Mucosa of descending colon (tissue), 3 donors: Measurements from ENCODE around the gene C16orf86. TPM values are rescaled to one million over a fixed set of nuclear protein-coding genes. Genes with fewer than 3 reads are reported as not detected.
A peak's percentile ranks its signal among the peaks of the same experiment; 100 is the strongest.

ENCODE experiments used
- ATAC-seq: fragments of 200-7000 bp; cut with Tn5 transposase; one replicate; pipeline ENCODE4 v1.9.1; 2020; ENCODE audit warnings: mild to moderate bottlenecking, moderate library complexity
- DNase-seq, 3 donors: peaks; one replicate each; pipeline ENCODE4 v3.0.0-alpha.2; 2020
- H3K36me3 ChIP-seq: fragments of 200-600 bp; one replicate; pipeline ENCODE4 v1.8.0; 2021; ENCODE audit warnings: low read depth, mild to moderate bottlenecking
- H3K4me1 ChIP-seq: fragments of 200-600 bp; one replicate; pipeline ENCODE4 v1.8.0; 2021; ENCODE audit warnings: low read depth, mild to moderate bottlenecking
- H3K4me3 ChIP-seq: fragments of 200-600 bp; one replicate; pipeline ENCODE4 v1.8.0; 2021; ENCODE audit warnings: mild to moderate bottlenecking
- H3K9me3 ChIP-seq: fragments of 200-600 bp; one replicate; pipeline ENCODE4 v1.8.0; 2021; ENCODE audit warnings: mild to moderate bottlenecking
- intact Hi-C, 2 donors: fragments of 100-400 bp; cut with DNase I in 1 of 2; cut with micrococcal nuclease in 1 of 2; formaldehyde crosslinking; loops; one replicate each; pipeline versions ENCODE4 v1.11.0 to v1.11.1; 2022; cut with DNase I, micrococcal nuclease
- total RNA-seq, 3 donors: library from RNA; stranded (reverse); fragmentation: NEBNext Ultra II Directional in 2 of 3; extraction: Animal tissue kit (Norgen Biotek cat#: 25700) in 2 of 3; gene quantifications; one replicate each; pipeline versions ENCODE4 v1.2.1 to v1.2.4, GENCODE V29; 2021 to 2023
- TF ChIP-seq, protein P1 (sequence below): fragments of 200-600 bp; IDR thresholded peaks from one replicate; pipeline ENCODE4 v1.8.0; 2022; ENCODE audit warnings: antibody characterized with exemption, mild to moderate bottlenecking
- donor health status: DM: no; HTN: no; CAD: no; lungs with moderate emphysema.
- donor health status: DM: no; HTN: no; CAD: no.
- donor health status: DM: no; HTN: yes; CAD: no.

Gene C16orf86
- total RNA-seq, 3 donors from 2014 or later: 0.67 to 6.8 (median 1.2) TPM

DNA sequence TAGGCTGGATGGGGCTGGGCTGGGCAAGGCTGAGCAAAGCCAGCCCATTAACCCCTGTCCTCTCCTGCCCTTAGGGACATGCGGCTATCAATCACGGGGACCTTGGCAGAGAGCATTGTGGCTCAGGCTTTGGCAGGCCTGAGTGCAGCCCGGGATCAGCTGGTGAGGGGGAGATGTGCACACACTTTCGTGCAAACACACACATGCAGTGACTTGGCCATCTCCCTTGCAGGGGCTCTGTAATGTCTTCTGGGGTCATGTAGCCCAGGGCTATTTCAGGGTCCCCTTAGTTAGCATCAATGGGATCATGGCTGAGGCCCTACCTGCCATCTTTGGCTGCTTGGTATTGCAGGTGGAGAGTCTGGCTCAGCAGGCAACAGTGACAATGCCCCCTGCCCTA lies 14.8 kb upstream of the C16orf86 start:
- DNase-seq: no peak
- Histone ChIP-seq H3K4me1 (peaks cover 6% of the 10 kb centered on the region), H3K36me3 (no peaks in the 10 kb centered on the region), H3K4me3 (no peak overlapping the region), H3K9me3 (no peaks in the 10 kb centered on the region)
- ATAC-seq: no peak
- TF ChIP-seq, protein P1, sequence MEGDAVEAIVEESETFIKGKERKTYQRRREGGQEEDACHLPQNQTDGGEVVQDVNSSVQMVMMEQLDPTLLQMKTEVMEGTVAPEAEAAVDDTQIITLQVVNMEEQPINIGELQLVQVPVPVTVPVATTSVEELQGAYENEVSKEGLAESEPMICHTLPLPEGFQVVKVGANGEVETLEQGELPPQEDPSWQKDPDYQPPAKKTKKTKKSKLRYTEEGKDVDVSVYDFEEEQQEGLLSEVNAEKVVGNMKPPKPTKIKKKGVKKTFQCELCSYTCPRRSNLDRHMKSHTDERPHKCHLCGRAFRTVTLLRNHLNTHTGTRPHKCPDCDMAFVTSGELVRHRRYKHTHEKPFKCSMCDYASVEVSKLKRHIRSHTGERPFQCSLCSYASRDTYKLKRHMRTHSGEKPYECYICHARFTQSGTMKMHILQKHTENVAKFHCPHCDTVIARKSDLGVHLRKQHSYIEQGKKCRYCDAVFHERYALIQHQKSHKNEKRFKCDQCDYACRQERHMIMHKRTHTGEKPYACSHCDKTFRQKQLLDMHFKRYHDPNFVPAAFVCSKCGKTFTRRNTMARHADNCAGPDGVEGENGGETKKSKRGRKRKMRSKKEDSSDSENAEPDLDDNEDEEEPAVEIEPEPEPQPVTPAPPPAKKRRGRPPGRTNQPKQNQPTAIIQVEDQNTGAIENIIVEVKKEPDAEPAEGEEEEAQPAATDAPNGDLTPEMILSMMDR: no peak
- intact Hi-C loops: no loop called here

DNA sequence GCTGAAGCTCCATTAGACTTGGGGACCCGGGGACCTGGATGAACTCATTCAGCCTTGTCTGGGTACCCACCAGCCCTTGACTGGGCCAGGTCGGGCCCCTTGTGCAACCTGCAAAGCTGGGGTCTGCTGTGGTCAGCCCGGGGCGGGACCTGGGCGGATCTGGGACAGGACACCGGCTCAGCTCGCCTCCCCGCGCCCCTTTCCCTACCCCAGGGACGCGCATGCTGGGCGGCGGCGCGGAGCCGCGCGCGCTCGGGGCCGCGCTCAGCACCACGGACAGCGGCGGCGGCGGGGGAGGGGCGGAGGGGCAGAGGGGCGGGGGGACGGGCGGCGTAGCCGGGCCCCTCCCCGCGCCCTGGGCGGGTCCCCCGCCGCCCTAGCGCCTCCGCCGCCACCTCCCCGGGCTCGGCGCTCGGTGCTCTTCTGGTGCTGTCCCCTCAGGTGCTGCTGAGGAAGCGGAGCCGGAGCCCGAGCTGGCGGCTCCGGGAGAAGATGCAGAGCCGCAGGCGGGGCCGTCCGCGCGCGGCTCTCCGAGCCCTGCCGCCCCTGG lies 14.0 kb upstream of the C16orf86 start:
- intact Hi-C loops: no loop called here
- no peak overlapping the region for H3K4me3 ChIP-seq
- DNase-seq: peak in 1 of 3 donors; percentile 66

DNA sequence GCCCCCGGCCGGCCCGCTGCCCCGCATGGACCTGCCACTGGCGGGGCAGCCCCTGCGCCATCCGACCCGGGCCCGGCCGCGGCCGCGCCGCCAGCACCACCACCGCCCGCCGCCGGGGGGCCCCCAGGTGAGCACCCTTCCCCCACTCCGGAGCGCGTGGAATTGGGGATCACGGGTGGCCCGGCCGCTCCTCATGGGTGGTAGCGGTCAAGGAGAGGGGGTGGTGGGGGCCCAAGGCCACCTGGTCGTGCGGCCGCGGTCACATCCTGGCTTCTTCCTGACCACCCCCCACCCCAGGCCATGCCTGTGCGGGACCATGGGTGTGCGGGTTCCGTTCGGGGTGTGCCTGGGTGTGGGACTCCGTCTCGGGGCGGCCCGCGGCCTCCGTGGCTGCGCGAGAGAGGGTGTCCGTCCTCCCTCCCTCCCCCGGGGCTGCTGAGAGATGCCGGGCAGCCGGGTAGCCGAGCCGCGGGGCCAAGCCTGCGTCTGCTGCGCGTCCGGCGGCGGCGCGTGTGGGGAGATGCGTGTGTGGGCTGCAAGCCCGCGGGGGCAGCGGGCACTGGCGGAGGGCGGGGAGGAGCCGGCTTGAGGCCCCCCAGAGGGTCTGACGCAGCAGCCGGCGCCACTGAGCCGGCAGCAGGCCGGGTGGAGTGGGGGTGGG lies 13.4 kb upstream of the C16orf86 start:
- Histone ChIP-seq H3K4me3 (no peak overlapping the region), H3K4me1 (peaks cover 6% of the 10 kb centered on the region), H3K9me3 (no peaks in the 10 kb centered on the region), H3K36me3 (no peaks in the 10 kb centered on the region)
- DNase-seq (no peak), ATAC-seq (peak; percentile 6)
- TF ChIP-seq, protein P1: no peak
- intact Hi-C loops: no loop called here

More for the DNA sequence above, 14.0 kb upstream of the C16orf86 start:
- no peaks in the 10 kb centered on the region for H3K36me3 ChIP-seq
- peaks cover 6% of the 10 kb centered on the region for H3K4me1 ChIP-seq
- no peaks in the 10 kb centered on the region for H3K9me3 ChIP-seq
- peak; percentile 76 for ATAC-seq
- TF ChIP-seq, protein P1: no peak

DNA sequence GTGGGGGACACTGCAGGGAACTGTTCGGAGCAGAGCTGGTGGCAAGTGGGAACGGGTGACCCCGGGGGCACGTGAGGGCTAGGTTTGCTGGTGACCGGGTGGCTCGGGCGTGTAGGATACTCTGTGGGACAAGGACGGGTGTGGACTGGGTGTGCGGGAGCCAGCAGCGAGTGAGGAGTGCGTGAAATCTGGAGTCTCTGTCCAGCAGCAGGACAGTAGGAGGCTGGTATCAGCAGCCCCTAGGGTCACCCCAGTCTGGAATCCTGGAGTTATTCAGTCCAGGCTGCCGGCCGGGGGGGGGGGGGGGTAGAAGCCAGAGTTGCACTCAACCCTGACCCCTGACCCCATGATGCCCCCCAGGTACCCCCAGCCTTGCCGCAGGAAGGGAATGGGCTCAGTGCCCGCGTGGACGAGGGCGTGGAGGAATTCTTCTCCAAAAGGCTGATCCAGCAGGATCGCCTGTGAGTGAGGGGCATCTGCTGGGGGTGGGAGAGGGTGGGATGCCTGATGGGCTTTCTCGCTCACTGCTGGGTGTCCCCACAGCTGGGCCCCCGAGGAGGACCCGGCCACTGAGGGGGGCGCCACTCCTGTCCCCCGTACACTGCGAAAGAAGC lies 12.7 kb upstream of the C16orf86 start:
- no peaks in the 10 kb centered on the region for H3K9me3 ChIP-seq
- no peak for DNase-seq
- TF ChIP-seq, protein P1: no peak
- no peak for ATAC-seq
- H3K4me1 ChIP-seq: peaks cover 6% of the 10 kb centered on the region
- intact Hi-C loops: no loop called here
- H3K4me3 ChIP-seq: no peak overlapping the region
- no peaks in the 10 kb centered on the region for H3K36me3 ChIP-seq

DNA sequence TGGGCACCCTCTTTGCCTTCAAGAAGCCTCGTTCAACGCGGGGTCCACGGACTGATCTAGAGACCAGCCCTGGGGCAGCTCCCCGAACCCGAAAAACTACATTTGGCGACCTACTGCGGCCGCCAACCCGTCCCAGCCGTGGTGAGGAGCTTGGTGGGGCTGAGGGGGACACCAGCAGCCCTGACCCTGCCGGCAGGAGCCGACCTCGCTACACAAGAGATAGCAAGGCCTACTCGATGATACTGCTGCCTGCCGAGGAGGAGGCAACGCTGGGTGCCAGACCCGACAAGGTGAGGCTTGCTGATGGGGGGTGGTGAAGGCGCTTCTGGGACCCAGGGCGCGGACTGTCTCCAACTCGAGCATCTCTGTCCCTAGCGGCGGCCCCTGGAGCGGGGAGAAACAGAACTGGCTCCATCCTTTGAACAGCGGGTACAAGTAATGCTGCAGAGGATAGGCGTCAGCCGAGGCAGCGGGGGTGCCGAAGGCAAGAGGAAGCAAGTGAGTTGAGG lies 12.2 kb upstream of the C16orf86 start:
- ATAC-seq: no peak
- Histone ChIP-seq H3K36me3 (no peaks in the 10 kb centered on the region), H3K9me3 (no peaks in the 10 kb centered on the region), H3K4me3 (no peak overlapping the region), H3K4me1 (peaks cover 11% of the 10 kb centered on the region)
- intact Hi-C loops: no loop called here
- no peak for DNase-seq
- TF ChIP-seq, protein P1: no peak
